ENCODE results near the gene SLC25A12. TPM values are rescaled to one million over a fixed set of nuclear protein-coding genes. Genes with fewer than 3 reads are reported as not detected.

SLC25A12 gene
- total RNA-seq, 1 experiment from 2014 or later: 5.3 TPM

DNA sequence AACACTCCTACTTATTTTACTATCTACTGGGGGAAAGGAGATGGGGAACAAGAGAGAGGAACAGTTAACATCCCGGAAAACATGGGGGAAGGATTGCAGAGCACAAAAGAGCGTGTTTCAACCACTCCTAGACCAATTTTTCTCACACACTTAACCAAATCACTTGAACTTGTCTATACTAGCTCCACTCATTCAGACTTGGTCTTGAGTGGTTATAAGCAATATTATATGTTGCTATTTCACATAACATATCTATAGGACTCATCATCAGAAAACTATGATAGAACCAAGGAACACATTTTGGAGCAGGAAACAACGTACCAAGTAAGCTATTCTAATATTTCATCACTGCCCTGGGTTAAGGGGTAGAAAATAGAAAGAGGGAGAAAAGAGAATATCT lies 31.5 kb downstream of the SLC25A12 start:
- ChIA-PET CTCF (no interaction called here), POLR2A (no interaction called here)
- no peaks in the 10 kb centered on the region for H3K36me3 Mint-ChIP-seq (ENCODE audit: insufficient read depth, unreplicated experiment)
- no peak overlapping the region for H3K4me3 ChIP-seq (ENCODE audit: low read depth, low read length)
- no peak for DNase-seq
- TF ChIP-seq, protein P1, sequence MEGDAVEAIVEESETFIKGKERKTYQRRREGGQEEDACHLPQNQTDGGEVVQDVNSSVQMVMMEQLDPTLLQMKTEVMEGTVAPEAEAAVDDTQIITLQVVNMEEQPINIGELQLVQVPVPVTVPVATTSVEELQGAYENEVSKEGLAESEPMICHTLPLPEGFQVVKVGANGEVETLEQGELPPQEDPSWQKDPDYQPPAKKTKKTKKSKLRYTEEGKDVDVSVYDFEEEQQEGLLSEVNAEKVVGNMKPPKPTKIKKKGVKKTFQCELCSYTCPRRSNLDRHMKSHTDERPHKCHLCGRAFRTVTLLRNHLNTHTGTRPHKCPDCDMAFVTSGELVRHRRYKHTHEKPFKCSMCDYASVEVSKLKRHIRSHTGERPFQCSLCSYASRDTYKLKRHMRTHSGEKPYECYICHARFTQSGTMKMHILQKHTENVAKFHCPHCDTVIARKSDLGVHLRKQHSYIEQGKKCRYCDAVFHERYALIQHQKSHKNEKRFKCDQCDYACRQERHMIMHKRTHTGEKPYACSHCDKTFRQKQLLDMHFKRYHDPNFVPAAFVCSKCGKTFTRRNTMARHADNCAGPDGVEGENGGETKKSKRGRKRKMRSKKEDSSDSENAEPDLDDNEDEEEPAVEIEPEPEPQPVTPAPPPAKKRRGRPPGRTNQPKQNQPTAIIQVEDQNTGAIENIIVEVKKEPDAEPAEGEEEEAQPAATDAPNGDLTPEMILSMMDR (IDR thresholded peaks at IDR 0.05; ENCODE audit: insufficient read depth in 1 of 2, low read depth in 1 of 2, low read length in 1 of 2, severe bottlenecking in 1 of 2, unreplicated experiment in 1 of 2): no peak
- no peak overlapping the region for H3K27ac Mint-ChIP-seq (ENCODE audit: unreplicated experiment)
- no peaks in the 10 kb centered on the region for H3K27me3 ChIP-seq (replicated peaks; ENCODE audit: control insufficient read depth, insufficient read depth, low read length)
- H3K27me3 Mint-ChIP-seq (ENCODE audit: insufficient read depth, unreplicated experiment): no peaks in the 10 kb centered on the region
- BruUV-seq (replicated peaks): no TSS peak
- no peaks in the 10 kb centered on the region for H3K36me3 ChIP-seq (ENCODE audit: control insufficient read depth, insufficient read depth, low read length)
- no peaks in the 10 kb centered on the region for H3K9me3 Mint-ChIP-seq (ENCODE audit: unreplicated experiment)
- H3K4me1 ChIP-seq: no peaks in the 10 kb centered on the region
- H3K9me3 ChIP-seq: no peaks in the 10 kb centered on the region
- no peak overlapping the region for H3K4me3 Mint-ChIP-seq (ENCODE audit: unreplicated experiment)
- H3K4me1 Mint-ChIP-seq (ENCODE audit: low read depth, unreplicated experiment): no peaks in the 10 kb centered on the region
- intact Hi-C loops (cut with micrococcal nuclease; ENCODE audit: unreplicated experiment): no loop called here

DNA sequence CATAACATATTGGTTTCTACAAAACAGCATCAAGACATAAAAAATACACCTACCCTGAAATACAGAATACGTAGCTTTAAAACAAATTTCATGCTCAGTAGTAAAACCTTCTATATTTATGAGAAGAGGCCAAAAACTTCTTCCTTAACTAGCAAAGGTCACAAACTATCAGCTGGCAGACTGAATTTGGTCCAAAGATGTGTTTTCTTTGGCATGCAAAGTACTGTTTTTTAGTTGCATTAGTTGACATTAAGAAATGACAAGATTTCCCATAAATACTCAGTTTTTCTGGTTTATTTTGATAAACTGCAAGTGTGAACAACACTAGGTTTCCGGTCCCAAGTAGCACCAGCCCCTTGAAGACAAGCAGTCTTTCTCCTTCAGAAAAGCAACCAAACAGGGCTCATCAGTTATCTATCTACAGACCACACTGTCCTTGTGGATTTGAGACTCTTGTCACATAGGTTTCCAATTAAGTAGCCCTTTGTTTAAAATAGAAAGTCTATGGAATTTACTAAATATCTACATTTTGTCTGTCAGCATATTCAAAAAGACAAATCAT lies 35.6 kb downstream of the SLC25A12 start:
- intact Hi-C loops (cut with micrococcal nuclease; ENCODE audit: unreplicated experiment): no loop called here

DNA sequence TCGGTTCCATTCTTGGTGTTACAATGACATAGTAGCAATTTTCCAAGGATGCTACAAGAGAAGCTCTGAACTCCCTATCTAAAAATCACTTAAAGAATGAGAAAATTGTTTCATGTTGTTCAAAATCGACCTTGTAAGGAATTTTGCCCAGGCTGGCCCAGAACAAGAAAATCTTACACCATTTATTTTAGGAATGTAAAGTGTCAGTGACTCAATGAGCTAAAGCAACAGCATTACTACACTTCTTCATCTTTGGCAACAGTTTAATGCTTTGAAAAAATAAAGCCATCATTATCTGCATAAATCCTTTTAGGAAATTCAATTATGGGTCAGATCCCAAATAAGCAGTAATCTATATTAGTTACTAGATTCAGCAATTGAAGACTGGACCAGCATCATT lies 38.6 kb downstream of the SLC25A12 start:
- no peak overlapping the region for H3K27ac Mint-ChIP-seq (ENCODE audit: unreplicated experiment)
- no peaks in the 10 kb centered on the region for H3K4me1 Mint-ChIP-seq (ENCODE audit: low read depth, unreplicated experiment)
- ChIA-PET POLR2A (no interaction called here), CTCF (no interaction called here)
- no TSS peak for BruUV-seq (replicated peaks)
- Histone ChIP-seq H3K4me1 (no peaks in the 10 kb centered on the region), H3K36me3 (ENCODE audit: control insufficient read depth, insufficient read depth, low read length) (no peaks in the 10 kb centered on the region), H3K4me3 (ENCODE audit: low read depth, low read length) (no peak overlapping the region), H3K27me3 (replicated peaks; ENCODE audit: control insufficient read depth, insufficient read depth, low read length) (no peaks in the 10 kb centered on the region), H3K9me3 (no peaks in the 10 kb centered on the region)
- intact Hi-C loops (cut with micrococcal nuclease; ENCODE audit: unreplicated experiment): no loop called here
- no peak for DNase-seq
- H3K27me3 Mint-ChIP-seq (ENCODE audit: insufficient read depth, unreplicated experiment): no peaks in the 10 kb centered on the region
- H3K4me3 Mint-ChIP-seq (ENCODE audit: unreplicated experiment): no peak overlapping the region
- TF ChIP-seq, protein P1 (IDR thresholded peaks at IDR 0.05; ENCODE audit: insufficient read depth in 1 of 2, low read depth in 1 of 2, low read length in 1 of 2, severe bottlenecking in 1 of 2, unreplicated experiment in 1 of 2): no peak
- no peaks in the 10 kb centered on the region for H3K9me3 Mint-ChIP-seq (ENCODE audit: unreplicated experiment)
- no peaks in the 10 kb centered on the region for H3K36me3 Mint-ChIP-seq (ENCODE audit: insufficient read depth, unreplicated experiment)

More for the DNA sequence above, 35.6 kb downstream of the SLC25A12 start:
- no TSS peak for BruUV-seq (replicated peaks)
- TF ChIP-seq, protein P1 (IDR thresholded peaks at IDR 0.05; ENCODE audit: insufficient read depth in 1 of 2, low read depth in 1 of 2, low read length in 1 of 2, severe bottlenecking in 1 of 2, unreplicated experiment in 1 of 2): no peak
- Histone ChIP-seq H3K4me1 (no peaks in the 10 kb centered on the region), H3K9me3 (no peaks in the 10 kb centered on the region), H3K4me3 (ENCODE audit: low read depth, low read length) (no peak overlapping the region), H3K27me3 (replicated peaks; ENCODE audit: control insufficient read depth, insufficient read depth, low read length) (no peaks in the 10 kb centered on the region), H3K36me3 (ENCODE audit: control insufficient read depth, insufficient read depth, low read length) (no peaks in the 10 kb centered on the region)
- DNase-seq: no peak
- no peak overlapping the region for H3K27ac Mint-ChIP-seq (ENCODE audit: unreplicated experiment)
- no peaks in the 10 kb centered on the region for H3K36me3 Mint-ChIP-seq (ENCODE audit: insufficient read depth, unreplicated experiment)
- no peaks in the 10 kb centered on the region for H3K27me3 Mint-ChIP-seq (ENCODE audit: insufficient read depth, unreplicated experiment)
- ChIA-PET CTCF (no interaction called here), POLR2A (no interaction called here)
- no peaks in the 10 kb centered on the region for H3K4me1 Mint-ChIP-seq (ENCODE audit: low read depth, unreplicated experiment)
- H3K4me3 Mint-ChIP-seq (ENCODE audit: unreplicated experiment): no peak overlapping the region
- no peaks in the 10 kb centered on the region for H3K9me3 Mint-ChIP-seq (ENCODE audit: unreplicated experiment)
